Heart left ventricle (tissue), 13 donors: Measurements from ENCODE around the gene NTRK3.

Experiments
- CTCF ChIP-seq, 12 donors: fragments of 200-600 bp; sonication (generic) in 4 of 12; IDR thresholded peaks; one replicate each; pipeline versions ENCODE4 v1.5.0 to v1.8.0; 2018 to 2022; ENCODE audit warnings: antibody characterized with exemption in 12 of 12, mild to moderate bottlenecking in 5 of 12
- POLR2A ChIP-seq, 2 donors: fragments of 450-650 bp; IDR thresholded peaks; one replicate each; pipeline ENCODE4 v1.6.1; 2017; ENCODE audit warnings: antibody characterized with exemption in 2 of 2, mild to moderate bottlenecking in 2 of 2, moderate library complexity in 2 of 2
- donor health status: ischemic (EF 13 %, LVEDD 7.1; RV severe dilation, severe dysfunction).
- donor health status: DM: no; HTN: yes; CAD: no.
- donor health status: DM: no; HTN: no; CAD: no.
- donor health status: ischemic (EF 25% LVEDD 6.9; RV normal size, moderate dysfunction).
- donor health status: ischemic (EF 25% LVEDD 5.7; RV mildly dilated, moderate dysfunction).
- donor health status: ischemic (EF 35%, LVEDD 5.7; RV mildly dilated, moderate dysfunction).
- donor health status: nonischemic (EF 11% LVEDD 7.7; RV severe dilation, severe dysfunction).
- donor health status: DM: yes; HTN: yes; CAD: no.
- donor health status: PGD.
- donor health status: ischemic (EF 29% LVEDD 5.4; RV normal size, mild dysfunction).
- donor health status: nonischemic (EF 23%, LVEDD 6.1; RV moderate dilation, normal function).

GRCh38 chr15:87910301-87910700 lies 346.2 kb downstream of the NTRK3 start:
- TF ChIP-seq CTCF (IDR thresholded peaks at IDR 0.05), result no peak
- no peak for TF ChIP-seq POLR2A (IDR thresholded peaks at IDR 0.05)
